Erythroblast (primary cell): ENCODE measurements around the gene DYNC2H1.
"Not testable (repeated sequence)": the region's sequence is repeated elsewhere in the genome, so short reads cannot be mapped to it uniquely, and the experiment has no call there.

Source experiments
- DNase-seq, 2 experiments: peaks; one replicate each; lab custom pipeline; 2025; lab: John Stamatoyannopoulos, UW
- GATA1 ChIP-seq: IDR thresholded peaks from 2 replicates; pipeline ENCODE4 v1.6.1; 2011; ENCODE audit warnings: low read depth, mild to moderate bottlenecking, control low read depth, low read length, moderate library complexity
- POLR2A ChIP-seq: IDR thresholded peaks from 2 replicates; pipeline ENCODE4 v1.6.1; 2011; ENCODE audit warnings: mild to moderate bottlenecking, low read length

DYNC2H1 gene

DNA sequence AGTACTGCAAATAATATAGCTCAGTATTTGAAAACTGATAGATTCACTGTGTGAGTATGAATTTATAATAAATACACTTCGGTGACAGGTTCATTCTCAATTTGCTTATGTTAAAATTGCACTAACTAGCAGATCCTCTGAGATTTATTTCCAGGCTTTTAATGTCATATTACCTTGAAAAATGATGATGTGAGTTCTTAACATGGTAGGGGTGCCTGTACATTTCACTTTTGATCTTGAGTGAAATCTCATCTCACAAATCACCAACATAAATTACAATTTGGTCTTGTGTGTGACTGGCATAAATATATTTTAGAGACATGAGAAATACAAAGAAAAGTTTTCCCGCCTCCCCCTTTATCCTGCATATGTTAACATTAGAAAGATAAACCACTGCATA lies 240.4 kb downstream of the DYNC2H1 start:
- no peak for TF ChIP-seq GATA1
- no peak for TF ChIP-seq POLR2A
- no peak for DNase-seq

DNA sequence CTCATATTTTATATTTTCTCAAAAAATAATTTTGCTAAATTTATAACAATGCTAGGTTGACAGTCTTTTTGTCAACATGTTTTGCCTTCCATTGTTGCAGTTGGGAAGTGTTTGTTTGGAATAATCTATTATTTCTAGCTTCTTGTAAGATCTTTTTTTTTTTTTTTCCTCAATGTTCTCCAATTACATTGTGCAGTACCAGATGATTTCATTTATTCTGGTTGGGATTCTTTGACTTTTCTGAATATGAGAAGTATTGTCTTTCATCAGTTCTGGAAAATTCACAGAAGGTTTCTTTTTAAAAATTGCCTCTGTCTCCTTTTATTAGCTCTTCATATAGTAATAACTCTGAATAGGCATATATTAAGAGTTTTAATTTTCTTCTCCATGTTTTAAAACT lies 245.4 kb downstream of the DYNC2H1 start:
- no peak for DNase-seq
- no peak for TF ChIP-seq POLR2A
- TF ChIP-seq GATA1 = no peak

DNA sequence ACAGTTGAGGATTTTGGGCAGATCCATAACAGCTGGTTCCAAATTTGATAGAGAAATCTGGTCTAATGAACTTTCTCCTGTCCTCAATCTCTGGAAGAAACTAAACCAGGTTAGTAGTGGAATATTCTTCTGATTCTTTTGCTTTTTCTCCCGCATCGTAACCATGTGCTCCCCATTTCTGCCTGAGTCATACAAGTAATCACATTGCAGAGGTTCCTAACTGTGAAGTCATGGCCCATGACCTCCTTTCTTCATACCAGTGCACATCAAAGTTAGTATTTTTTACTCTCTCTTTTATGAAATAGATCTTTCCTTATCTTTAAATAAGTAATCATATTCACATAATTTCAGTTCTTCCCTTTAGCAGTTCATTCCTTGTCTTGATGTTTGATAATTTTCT lies 249.0 kb downstream of the DYNC2H1 start:
- no peak for DNase-seq
- TF ChIP-seq GATA1 (no peak), POLR2A (no peak)

DNA sequence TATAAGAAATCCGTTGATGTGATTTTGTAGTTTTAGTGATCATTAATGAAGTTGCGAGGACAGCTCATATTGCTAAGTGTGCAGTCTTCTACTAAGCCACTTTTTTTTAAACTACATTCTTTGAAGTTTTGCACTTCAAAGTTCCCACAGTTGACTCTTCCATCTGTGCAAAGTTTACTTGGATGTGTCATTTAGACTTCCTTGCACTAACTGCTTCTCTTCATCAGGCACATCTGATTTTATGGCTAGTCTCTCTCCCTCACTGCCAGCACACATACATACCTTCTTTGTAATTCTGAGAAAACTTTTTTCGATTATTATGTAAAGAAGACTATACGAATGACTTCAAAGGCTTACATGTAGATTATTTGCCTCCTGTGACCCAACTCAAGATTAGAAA lies 250.0 kb downstream of the DYNC2H1 start:
- no peak for DNase-seq
- TF ChIP-seq POLR2A (no peak), GATA1 (no peak)

DNA sequence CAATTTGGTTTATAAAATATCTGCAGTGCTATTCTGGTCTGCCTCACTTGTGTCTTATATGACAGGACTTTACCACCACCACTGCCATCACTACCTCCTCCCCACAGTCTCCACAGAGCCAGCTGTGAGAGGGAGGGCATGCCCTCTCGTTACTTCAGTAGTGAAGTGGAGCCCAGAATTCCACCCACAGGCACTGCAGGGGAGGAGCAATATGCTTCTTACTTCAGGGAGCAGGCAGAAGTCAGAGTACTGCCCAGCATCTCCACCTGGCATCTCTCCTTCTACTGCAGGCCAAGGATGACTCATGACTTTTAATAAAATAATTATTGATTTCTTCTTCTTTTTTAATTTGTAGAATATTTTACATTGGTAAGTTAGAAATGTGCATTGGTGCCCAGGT lies 255.5 kb downstream of the DYNC2H1 start:
- TF ChIP-seq GATA1 (no peak), POLR2A (no peak)
- no peak for DNase-seq

DNA sequence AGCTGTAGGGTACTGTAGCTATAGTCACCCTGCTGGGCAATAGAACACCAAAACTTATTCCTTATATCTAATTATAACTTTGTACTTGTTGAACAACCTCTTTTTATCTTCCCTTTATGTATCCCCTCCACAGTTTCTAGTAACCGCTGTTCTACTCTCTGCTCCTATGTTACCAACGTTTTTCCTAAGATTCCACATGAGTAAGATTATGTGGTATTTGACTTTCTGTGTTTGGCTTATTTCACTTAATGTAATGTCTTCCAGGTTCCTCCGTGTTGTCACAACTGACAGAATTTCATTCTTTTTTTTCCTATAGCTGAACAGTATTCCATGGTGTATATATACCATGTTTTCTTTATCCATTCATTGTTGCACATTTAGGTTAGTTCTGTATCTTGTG lies 258.4 kb downstream of the DYNC2H1 start:
- TF ChIP-seq POLR2A = no peak
- TF ChIP-seq GATA1 = no peak
- no peak for DNase-seq

DNA sequence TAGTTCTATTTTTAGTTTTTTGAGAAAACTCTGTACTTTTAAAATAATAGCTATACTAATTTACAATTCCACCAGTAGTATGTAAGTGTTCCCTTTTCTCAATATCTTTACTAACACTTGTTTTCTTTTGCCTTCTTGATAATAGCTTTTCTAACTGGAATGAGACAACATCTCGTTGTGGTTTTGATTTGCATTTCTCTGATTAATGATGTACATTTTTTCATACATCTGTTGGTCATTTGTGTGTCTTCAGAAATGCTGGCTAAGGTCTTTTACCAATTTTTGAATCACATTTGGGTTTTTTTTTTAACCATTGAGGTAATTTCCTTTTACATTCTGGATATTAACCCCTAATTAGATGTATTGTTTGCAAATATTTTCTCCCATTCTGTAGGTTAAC lies 258.9 kb downstream of the DYNC2H1 start:
- no peak for TF ChIP-seq GATA1
- TF ChIP-seq POLR2A = no peak
- DNase-seq = no peak

DNA sequence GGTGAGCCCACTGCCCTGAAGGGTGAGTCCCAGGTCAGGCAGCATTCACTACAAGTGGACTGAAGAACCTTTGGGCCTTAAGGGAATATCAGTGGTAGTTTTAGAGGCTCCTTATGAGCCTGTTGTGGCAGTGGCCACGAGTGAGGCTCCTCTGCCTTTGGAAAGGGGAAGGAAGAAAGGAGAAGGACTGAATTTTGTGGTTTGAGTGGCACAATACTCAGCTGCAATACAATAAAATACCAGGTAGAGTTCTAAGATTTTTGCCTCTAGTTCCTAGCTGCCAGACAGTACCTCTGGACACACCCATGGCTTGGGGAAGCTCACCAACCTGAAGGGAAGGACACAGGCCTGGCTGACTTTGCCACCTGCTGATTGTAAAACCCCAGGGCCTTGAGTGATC lies 260.9 kb downstream of the DYNC2H1 start:
- DNase-seq = no peak
- TF ChIP-seq POLR2A (no peak), GATA1 (no peak)

DNA sequence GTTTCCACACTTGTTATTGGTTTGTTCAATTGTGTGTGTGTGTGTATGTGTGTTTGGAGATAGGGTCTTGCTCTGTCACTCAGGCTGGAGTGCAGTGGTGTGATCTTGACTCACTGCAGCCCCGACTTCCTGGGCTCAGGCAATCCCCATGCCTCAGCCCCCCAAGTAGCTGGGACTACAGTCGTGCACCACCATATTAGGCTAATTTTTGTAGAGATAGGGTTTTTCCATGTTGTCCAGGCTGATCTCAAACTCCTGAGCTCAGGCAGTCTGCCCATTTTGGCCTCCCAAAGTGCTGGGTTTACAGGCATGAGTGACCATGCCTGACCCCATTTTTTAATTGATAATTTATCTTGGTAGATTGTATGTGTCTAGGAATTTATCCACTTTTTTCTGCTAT lies 263.7 kb downstream of the DYNC2H1 start:
- TF ChIP-seq GATA1 (no peak), POLR2A (no peak)
- DNase-seq = no peak

DNA sequence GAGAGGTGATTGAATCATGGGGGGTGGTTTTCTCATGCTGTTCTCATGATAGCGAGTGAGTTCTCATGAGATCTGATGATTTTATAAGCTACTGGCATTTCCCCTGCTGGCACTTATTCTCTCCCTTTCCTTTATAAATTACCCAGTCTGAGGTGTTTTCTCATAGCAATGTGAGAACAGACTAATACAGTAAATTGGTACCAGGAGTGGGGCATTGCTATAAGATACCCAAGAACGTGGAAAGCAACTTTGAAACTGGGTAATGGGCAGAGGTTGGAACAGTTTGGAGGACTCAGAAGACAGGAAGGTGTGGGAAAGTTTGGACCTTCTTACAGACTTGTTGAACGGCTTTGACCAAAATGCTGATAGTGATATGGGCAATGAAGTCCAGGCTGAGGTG lies 265.0 kb downstream of the DYNC2H1 start:
- not testable (repeated sequence) for DNase-seq

DNA sequence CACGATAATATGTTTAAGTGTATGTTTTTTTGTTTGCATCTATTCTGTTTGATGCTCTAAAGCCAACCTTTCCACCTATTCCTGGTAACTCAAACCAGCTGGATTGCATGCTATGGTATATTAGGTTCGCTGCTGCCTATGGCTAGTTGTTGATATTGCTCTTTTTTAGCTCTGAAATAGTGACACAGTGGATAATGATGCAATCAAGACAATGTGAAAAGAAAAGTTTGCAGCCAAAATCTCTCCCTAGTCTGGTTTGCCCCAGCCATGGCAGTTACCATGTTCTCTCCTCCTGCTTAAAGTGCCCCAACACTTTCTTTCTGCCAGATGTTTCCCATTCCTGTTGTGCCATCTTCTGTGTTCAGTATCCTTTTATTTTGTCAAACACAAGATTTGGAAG lies 269.7 kb downstream of the DYNC2H1 start:
- DNase-seq = no peak
- TF ChIP-seq POLR2A = no peak
- no peak for TF ChIP-seq GATA1

DNA sequence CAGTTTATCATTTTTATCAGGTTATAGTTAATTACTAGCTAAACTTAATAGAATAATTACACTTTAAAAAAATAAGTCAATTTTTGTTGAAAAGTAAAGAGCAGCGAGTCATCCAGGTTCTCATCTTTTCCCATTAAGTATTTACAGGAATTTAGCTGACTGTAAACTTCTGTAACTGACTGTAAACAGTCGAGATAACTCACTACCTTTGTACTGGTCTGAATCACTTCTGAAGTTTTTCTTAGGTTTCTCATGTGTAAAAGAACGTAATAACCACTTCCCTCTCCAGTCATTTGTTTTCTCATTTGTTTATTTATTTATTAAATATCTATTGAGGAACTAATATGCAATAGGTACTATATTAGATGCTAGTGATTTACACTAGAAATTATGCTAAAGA lies 270.8 kb downstream of the DYNC2H1 start:
- no peak for TF ChIP-seq POLR2A
- DNase-seq = no peak

DNA sequence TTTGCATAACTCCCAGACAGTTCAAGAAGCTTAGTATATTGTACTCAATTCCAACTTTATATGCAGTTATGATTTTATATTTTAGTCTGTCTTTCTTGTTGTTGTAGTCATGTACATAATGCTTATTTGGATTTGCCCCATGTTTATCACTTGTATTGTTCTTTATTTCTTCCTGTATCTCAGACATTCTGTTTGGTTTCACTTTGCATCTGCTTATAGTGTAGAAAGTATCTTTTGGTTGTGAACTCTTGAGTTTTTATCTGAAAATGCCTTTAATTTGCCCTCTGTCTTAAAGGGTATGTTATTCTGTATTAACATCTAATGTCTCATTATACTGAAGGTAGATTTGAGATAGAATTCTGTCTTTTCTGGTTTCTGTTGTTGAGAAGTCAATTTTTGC lies 275.4 kb downstream of the DYNC2H1 start:
- no peak for DNase-seq
- TF ChIP-seq GATA1 (no peak), POLR2A (no peak)

DNA sequence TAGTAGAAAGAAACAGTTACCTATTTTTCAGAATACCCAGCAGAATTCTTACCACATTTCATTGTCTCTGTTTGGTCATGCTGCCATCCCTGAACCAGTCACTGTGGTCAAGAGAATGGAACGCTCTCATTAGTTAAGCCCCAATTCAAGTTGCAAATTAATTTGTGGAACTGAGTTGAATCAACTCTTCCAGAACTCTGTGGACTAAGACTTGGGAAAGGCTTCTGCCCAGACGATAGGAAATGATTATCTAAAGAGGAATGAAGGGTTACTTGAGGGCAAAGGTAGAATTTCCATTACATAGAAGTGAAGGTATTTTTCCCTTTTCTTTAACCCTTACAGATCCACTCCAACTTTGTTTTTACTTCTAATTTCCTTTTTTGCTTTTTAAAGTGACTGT lies 286.4 kb downstream of the DYNC2H1 start:
- DNase-seq = no peak
- TF ChIP-seq GATA1 = no peak
- TF ChIP-seq POLR2A = no peak

DNA sequence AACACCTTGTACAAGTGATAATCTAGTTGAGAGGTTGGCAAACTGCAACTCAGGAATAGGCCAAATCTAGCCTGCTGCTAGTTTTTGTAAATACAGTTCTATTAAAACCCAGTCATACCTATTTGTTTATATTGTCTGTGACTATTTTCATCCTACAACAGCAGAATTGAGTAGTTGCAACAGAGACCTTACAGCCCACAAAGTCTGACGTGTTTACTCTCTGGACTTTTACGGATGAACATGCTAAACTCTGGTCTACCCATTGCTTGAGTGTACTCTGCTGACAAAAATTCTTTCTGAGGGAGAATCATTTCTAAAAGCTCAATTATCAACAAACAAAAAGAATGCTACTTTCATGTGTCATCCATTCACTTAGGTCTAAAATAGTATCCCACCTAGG lies 287.0 kb downstream of the DYNC2H1 start:
- TF ChIP-seq POLR2A (no peak), GATA1 (no peak)
- DNase-seq = no peak

DNA sequence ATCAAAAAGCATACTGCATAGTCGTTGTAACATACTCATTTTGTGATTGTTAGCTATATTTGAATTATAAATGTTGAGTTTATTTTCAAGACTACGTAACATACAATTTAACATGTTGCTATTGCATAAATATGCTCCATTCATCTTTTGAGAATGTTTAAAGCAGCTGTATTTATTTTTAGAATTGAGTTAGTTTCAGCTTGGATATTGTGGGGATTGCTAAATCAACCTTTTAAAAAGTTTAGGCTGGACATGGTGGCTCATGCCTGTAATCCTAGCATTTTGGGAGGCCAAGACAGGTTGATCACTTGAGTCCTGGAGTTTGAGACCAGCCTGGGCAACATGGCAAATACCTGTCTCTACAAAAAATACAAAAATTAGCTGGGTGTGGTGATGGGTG lies 288.1 kb downstream of the DYNC2H1 start:
- TF ChIP-seq POLR2A = no peak
- no peak for TF ChIP-seq GATA1
- no peak for DNase-seq
